Stimulated activated CD8-positive, alpha-beta memory T cell treated with anti-CD3 and anti-CD28 coated beads, Interleukin-15, amount 100 ng/mL, for 4 hours (primary cell): ENCODE results near the gene INPP5A.
"Not testable (repeated sequence)": the region's sequence is repeated elsewhere in the genome, so short reads cannot be mapped to it uniquely, and the experiment has no call there.

Experiments
- DNase-seq, 2 donors: peaks; one replicate each; pipeline ENCODE4 v3.0.0-alpha.2; 2020; ENCODE audit warnings: low read depth in 2 of 2

Gene INPP5A

GRCh38 chr10:132548106-132548823 is 10.7 kb downstream of the INPP5A start:
- no peak for DNase-seq

GRCh38 chr10:132548869-132549268 is 11.3 kb downstream of the INPP5A start:
- DNase-seq = no peak

- no peak for DNase-seq
Observed at GRCh38 chr10:132549371-132549770, 11.8 kb downstream of the INPP5A start.

- DNase-seq = no peak
Observed at GRCh38 chr10:132550366-132551092, 12.9 kb downstream of the INPP5A start.

- no peak for DNase-seq
Observed at GRCh38 chr10:132551093-132551807, 13.7 kb downstream of the INPP5A start.

GRCh38 chr10:132551808-132552130 is 14.2 kb downstream of the INPP5A start:
- DNase-seq = no peak

GRCh38 chr10:132552635-132553034 is 15.0 kb downstream of the INPP5A start:
- DNase-seq = not testable (repeated sequence)

- DNase-seq = not testable (repeated sequence)
Observed at GRCh38 chr10:132553568-132553967, 16.0 kb downstream of the INPP5A start.

- no peak for DNase-seq
Observed at GRCh38 chr10:132554053-132554990, 16.7 kb downstream of the INPP5A start.

GRCh38 chr10:132554991-132555647 is 17.5 kb downstream of the INPP5A start:
- no peak for DNase-seq

- no peak for DNase-seq
Observed at GRCh38 chr10:132555648-132556575, 18.3 kb downstream of the INPP5A start.

GRCh38 chr10:132556994-132557441 is 19.4 kb downstream of the INPP5A start:
- DNase-seq = no peak

- DNase-seq = no peak
Observed at GRCh38 chr10:132557696-132558515, 20.3 kb downstream of the INPP5A start.

GRCh38 chr10:132558516-132559413 is 21.2 kb downstream of the INPP5A start:
- DNase-seq = no peak

GRCh38 chr10:132559538-132559937 is 22.0 kb downstream of the INPP5A start:
- DNase-seq = no peak

GRCh38 chr10:132560241-132560731 is 22.7 kb downstream of the INPP5A start:
- no peak for DNase-seq

GRCh38 chr10:132562177-132562915 is 24.8 kb downstream of the INPP5A start:
- no peak for DNase-seq
